NB4 (cell line): ENCODE data around the gene DNAH11.

ENCODE experiments used
- CTCF ChIP-seq: IDR thresholded peaks from one replicate; pipeline ENCODE4 v1.5.1; 2012; ENCODE audit warnings: low read depth, low read length
- MAX ChIP-seq: IDR thresholded peaks from 2 replicates; pipeline ENCODE4 v1.6.1; 2011; ENCODE audit warnings: low read depth, low read length

- TF ChIP-seq CTCF (no peak), MAX (no peak)
Measured at GRCh38 chr7:21867816-21868575, 325.2 kb downstream of the DNAH11 start.
